Measurements from ENCODE around the gene FRMPD3. TPM values are rescaled to one million over a fixed set of nuclear protein-coding genes. Genes with fewer than 3 reads are reported as not detected.

The FRMPD3 gene
- total RNA-seq, 3 donors from 2014 or later, result 0.22 TPM; not detected in 1

GRCh38 chrX:107440692-107441091, 8.8 kb upstream of the FRMPD3 start:
- intact Hi-C loops (cut with DNase I, micrococcal nuclease), result no loop called here
- H3K4me1 ChIP-seq (ENCODE audit: low read depth), result no peaks in the 10 kb centered on the region
- no peak overlapping the region for H3K4me3 ChIP-seq
- H3K9me3 ChIP-seq, result no peaks in the 10 kb centered on the region
- ATAC-seq, result peak; percentile 79
- no peak for TF ChIP-seq CTCF (IDR thresholded peaks at IDR 0.05)
- no peaks in the 10 kb centered on the region for H3K36me3 ChIP-seq (ENCODE audit: low read depth)
- DNase-seq, result peak in 1 of 3 donors; percentile 21

- intact Hi-C loops (cut with DNase I, micrococcal nuclease), result no loop called here
- H3K36me3 ChIP-seq (ENCODE audit: low read depth), result no peaks in the 10 kb centered on the region
- H3K4me3 ChIP-seq, result no peak overlapping the region
- ATAC-seq (peak; percentile 78), DNase-seq (peak; percentile 26 to 50 (median 40))
- no peaks in the 10 kb centered on the region for H3K9me3 ChIP-seq
- TF ChIP-seq CTCF (IDR thresholded peaks at IDR 0.05), result no peak
- H3K4me1 ChIP-seq (ENCODE audit: low read depth), result no peaks in the 10 kb centered on the region
Measured at GRCh38 chrX:107442914-107443527, 6.4 kb upstream of the FRMPD3 start.

GRCh38 chrX:107445146-107445545, 4.3 kb upstream of the FRMPD3 start:
- Histone ChIP-seq H3K4me1 (ENCODE audit: low read depth) (no peaks in the 10 kb centered on the region), H3K4me3 (no peak overlapping the region), H3K36me3 (ENCODE audit: low read depth) (no peaks in the 10 kb centered on the region), H3K9me3 (no peaks in the 10 kb centered on the region)
- TF ChIP-seq CTCF (IDR thresholded peaks at IDR 0.05), result no peak
- ATAC-seq (no peak), DNase-seq (no peak)
- intact Hi-C loops (cut with DNase I, micrococcal nuclease), result no loop called here

- H3K4me3 ChIP-seq, result no peak overlapping the region
- intact Hi-C loops (cut with DNase I, micrococcal nuclease), result no loop called here
- H3K9me3 ChIP-seq, result no peaks in the 10 kb centered on the region
- no peaks in the 10 kb centered on the region for H3K4me1 ChIP-seq (ENCODE audit: low read depth)
- DNase-seq, result no peak
- H3K36me3 ChIP-seq (ENCODE audit: low read depth), result no peaks in the 10 kb centered on the region
- TF ChIP-seq CTCF (IDR thresholded peaks at IDR 0.05), result no peak
- no peak for ATAC-seq
Measured at GRCh38 chrX:107445631-107446030, 3.8 kb upstream of the FRMPD3 start.

- Histone ChIP-seq H3K4me1 (ENCODE audit: low read depth) (no peaks in the 10 kb centered on the region), H3K9me3 (no peaks in the 10 kb centered on the region), H3K36me3 (ENCODE audit: low read depth) (no peaks in the 10 kb centered on the region), H3K4me3 (no peak overlapping the region)
- intact Hi-C loops (cut with DNase I, micrococcal nuclease), result no loop called here
- no peak for DNase-seq
- no peak for ATAC-seq
- no peak for TF ChIP-seq CTCF (IDR thresholded peaks at IDR 0.05)
Measured at GRCh38 chrX:107447642-107448041, 1.8 kb upstream of the FRMPD3 start.

GRCh38 chrX:107448625-107448997, 841 bp upstream of the FRMPD3 start:
- ATAC-seq, result peak; percentile 12
- H3K4me3 ChIP-seq, result no peak overlapping the region

More at GRCh38 chrX:107448625-107448997, 841 bp upstream of the FRMPD3 start:
- intact Hi-C loops (cut with DNase I, micrococcal nuclease), result no loop called here
- H3K36me3 ChIP-seq (ENCODE audit: low read depth), result no peaks in the 10 kb centered on the region
- no peak for TF ChIP-seq CTCF (IDR thresholded peaks at IDR 0.05)
- no peaks in the 10 kb centered on the region for H3K4me1 ChIP-seq (ENCODE audit: low read depth)
- no peak for DNase-seq
- H3K9me3 ChIP-seq, result no peaks in the 10 kb centered on the region
